Measurements from ENCODE around the gene TSHZ1.

TSHZ1 gene

DNA sequence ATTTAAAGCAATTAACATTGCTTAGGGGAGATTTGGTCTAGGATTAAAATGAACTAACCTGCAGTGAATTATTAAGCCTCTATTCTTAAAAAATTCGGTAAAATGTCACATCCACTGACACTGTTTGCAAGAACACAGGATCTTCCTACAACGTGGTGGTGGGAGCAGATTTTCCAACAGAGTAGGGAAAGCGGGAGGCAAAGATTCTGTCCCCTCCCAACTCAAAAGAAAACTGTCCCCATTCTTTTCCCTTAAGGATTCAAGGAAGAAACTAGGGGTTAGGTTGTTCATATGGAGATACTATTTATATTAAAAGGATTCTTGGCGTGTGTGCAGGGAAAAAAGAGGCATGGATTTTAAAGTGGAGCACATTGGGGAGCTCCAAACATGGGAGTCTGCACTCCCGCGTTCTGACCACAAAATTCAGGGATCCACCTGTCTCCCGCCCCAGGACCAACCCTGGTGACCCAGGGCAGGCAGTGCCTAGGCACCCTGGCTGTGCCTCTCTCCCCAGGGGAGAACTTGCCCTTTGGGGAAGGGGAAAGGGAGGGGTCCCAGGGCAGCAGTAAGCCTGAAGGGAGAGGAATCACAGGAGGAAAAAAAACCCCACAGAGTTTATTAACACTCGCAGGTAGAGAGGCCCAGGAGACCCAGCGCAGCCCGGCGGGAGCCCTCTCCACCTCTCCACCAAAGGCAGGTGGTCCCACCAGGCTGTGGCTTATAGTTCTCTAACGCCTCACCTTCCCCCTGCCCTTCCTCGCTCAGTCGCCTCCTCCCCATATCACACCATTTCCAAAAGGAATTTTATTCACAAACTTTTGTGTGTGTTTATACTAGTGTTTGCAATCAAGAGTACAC, 3.9 kb upstream of the TSHZ1 start:
- peaks cover 21% of the 10 kb centered on the region for H3K4me1 ChIP-seq
- H3K4me3 ChIP-seq = peak overlapping the region; percentile 57
- H3K27me3 ChIP-seq (ENCODE audit: low read depth) = no peaks in the 10 kb centered on the region
- no peaks in the 10 kb centered on the region; the same call in 1 of the 2 replicates for H3K9me3 ChIP-seq
- in situ Hi-C loops (cut with MboI; ENCODE audit: low sequenced_read_pairs) = no loop called here
- no peaks in the 10 kb centered on the region for H3K36me3 ChIP-seq (replicated peaks)
- DNase-seq (ENCODE audit: low spot score in 2 of 2) = peak in 1 of 2 experiments; percentile 24

DNA sequence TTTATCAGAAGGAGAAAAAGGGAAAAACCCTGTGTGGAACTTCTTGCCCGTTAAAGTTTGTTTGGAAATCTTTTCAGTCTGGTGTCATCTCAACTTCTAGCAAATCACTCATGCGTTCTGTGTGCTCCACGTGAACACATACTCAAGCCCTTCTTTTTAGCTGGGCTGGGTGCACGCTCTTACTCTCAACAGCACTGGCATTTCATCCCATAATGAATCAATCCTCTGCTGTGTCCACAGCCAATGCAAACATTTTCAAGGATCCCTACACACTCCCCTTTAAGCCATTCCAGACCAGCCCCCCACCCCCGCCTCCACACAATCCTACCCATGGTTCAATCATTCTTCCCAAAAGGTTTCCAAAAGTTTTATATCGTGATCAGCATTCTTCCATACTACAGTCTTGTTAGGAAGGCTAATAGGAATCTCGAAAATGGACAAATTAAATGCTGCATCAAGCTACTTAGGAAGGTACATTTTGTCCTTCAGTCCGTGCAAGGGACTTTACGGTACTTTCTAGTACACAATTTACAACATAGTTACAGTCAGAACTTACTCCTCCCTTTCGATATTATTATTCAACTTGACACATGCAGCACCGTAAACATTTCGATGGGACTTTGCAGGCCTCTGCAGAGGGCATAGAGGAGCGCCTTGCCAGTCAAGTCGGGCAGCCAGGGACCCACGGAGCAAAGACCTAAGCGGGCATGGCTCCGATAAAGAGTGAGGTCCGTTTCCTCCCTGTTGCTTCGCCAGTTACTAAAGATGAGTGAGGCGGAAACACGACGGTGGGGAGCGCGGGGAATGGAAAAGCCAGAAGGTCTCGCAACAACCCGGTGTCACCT, 3.1 kb upstream of the TSHZ1 start:
- Histone ChIP-seq H3K4me1 (peaks cover 24% of the 10 kb centered on the region), H3K27me3 (ENCODE audit: low read depth) (no peaks in the 10 kb centered on the region), H3K36me3 (replicated peaks) (no peaks in the 10 kb centered on the region), H3K9me3 (no peaks in the 10 kb centered on the region; the same call in 1 of the 2 replicates), H3K4me3 (peak overlapping the region; percentile 57)
- peak; percentile 34 to 44 for DNase-seq (ENCODE audit: low spot score in 2 of 2)
- in situ Hi-C loops (cut with MboI; ENCODE audit: low sequenced_read_pairs) = no loop called here

DNA sequence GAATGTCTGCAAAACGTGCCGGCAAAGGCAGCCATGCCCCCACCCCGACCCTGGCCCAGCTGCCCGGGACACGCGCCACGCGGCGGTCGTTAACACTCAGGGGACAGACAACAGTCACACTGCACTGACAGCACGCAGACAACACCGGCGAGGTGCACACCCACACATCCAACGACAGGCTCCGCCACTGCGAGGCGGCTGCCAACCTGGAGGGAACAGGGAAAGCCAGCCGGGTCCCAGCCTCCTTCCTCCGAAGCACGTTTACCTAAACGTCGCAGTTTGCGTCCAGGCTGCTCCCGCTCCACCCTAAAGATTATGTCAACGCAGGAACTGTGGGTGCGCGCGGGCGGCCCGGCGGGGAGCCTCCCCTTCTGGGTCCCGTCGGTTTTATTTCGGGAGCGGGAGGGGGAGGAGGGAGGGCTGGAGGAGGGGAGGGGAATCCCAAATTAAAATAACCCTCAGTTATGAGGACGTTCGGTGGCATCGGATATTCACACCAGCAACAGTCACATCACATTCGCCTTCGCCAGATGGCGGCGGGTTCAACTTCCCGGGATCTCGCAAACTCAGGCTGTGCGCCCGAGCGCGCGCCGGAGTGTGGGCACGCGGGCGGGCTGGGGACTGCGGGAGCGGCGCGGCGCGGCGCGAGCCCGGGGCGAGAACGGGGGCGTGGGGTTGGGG, 2.3 kb upstream of the TSHZ1 start:
- Histone ChIP-seq H3K27me3 (ENCODE audit: low read depth) (no peaks in the 10 kb centered on the region), H3K4me3 (peak overlapping the region; percentile 57), H3K4me1 (peaks cover 24% of the 10 kb centered on the region), H3K36me3 (replicated peaks) (no peaks in the 10 kb centered on the region), H3K9me3 (no peaks in the 10 kb centered on the region; the same call in 1 of the 2 replicates)
- in situ Hi-C loops (cut with MboI; ENCODE audit: low sequenced_read_pairs) = no loop called here
- peak; percentile 27 to 61 for DNase-seq (ENCODE audit: low spot score in 2 of 2)

DNA sequence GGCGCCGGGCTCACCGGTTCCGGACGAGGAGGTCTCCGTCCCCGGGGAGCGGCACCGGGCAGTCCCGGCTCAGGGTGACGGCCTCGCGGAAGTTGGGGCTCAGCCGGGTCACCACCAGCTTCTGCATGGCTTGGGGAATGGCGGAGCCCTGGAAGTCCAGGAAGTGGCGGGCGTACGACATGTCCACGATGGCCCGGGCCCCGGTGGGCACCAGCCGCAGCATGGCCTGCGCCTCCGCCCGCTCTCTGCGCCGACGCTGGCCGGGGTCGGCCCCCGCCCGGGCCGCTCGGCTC, 1.8 kb upstream of the TSHZ1 start:
- Histone ChIP-seq H3K27me3 (ENCODE audit: low read depth) (no peaks in the 10 kb centered on the region), H3K36me3 (replicated peaks) (no peaks in the 10 kb centered on the region), H3K4me3 (peak overlapping the region; percentile 57), H3K9me3 (no peaks in the 10 kb centered on the region; the same call in 1 of the 2 replicates), H3K4me1 (peaks cover 28% of the 10 kb centered on the region)
- DNase-seq (ENCODE audit: low spot score in 2 of 2) = no peak
- in situ Hi-C loops (cut with MboI; ENCODE audit: low sequenced_read_pairs) = no loop called here

DNA sequence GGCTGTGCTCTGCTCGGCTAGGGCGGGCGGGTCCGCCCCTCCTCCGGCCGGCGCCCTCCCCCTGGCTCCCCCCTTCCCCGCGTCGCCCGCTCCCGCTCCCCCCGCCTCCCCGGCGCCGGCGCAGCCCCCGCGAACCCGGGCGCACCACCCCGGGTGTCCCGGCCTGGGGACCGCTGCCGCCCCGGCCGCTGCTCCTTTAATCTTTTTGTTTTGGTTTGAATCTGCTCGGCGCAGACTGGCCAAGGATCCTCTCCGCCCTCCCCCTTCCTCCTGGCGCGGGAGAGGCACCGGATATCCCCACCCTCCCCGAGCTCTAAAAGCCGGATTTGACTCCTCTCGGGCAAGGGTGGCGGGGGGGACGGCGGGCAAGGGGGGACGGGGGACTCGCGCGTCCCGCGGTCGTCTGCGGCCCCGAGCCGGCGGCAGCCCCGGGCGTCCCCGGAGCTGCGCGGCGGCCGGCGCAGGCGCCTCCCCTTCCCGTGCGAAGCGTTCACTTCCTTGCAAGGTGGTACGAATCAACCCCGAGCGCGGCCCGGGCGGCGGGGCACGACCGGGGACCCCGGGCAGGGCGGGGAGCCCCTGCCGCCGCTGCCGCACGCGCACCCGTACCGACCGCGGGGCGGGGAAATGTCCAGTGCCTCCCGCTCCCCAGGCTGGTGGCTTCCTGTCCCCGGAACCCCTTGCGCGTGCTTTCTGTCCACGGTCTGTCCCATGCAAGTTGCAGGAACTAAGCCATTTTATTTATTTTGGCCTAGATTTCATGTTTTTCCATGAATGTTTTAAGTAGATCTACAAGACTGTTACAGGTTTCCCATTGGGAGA, 1.3 kb upstream of the TSHZ1 start, which contains the start of gene PTGR3:
Gene PTGR3, minus strand, starts transcription at position 11 of the 822 bp plus-strand sequence. CDS start 81 bp downstream, outside the sequence.
- no peaks in the 10 kb centered on the region; the same call in 1 of the 2 replicates for H3K9me3 ChIP-seq
- in situ Hi-C loops (cut with MboI; ENCODE audit: low sequenced_read_pairs) = no loop called here
- peak; percentile 86 to 92 for DNase-seq (ENCODE audit: low spot score in 2 of 2)
- H3K4me3 ChIP-seq = peak within 1 kb of the TSS; percentile 57
- H3K27me3 ChIP-seq (ENCODE audit: low read depth) = no peaks in the 10 kb centered on the region
- H3K4me1 ChIP-seq = peaks cover 33% of the 10 kb centered on the region
- H3K36me3 ChIP-seq (replicated peaks) = no peaks in the 10 kb centered on the region

DNA sequence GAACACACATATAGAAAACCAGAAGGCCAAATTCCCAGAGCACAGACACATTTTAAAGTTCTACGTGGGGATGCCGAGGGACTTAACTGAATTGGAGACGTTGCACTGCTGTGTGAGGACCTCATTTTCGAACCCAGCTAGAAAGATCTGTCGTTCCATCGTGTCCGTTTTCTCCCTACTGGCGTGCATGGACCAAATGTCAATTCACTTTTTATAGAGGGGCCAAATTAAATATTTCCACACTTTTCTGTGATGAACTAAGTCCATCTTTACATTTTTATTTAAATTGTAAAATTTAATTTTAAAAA, 692 bp upstream of the TSHZ1 start:
- in situ Hi-C loops (cut with MboI; ENCODE audit: low sequenced_read_pairs) = no loop called here
- peak; percentile 22 to 38 for DNase-seq (ENCODE audit: low spot score in 2 of 2)
- H3K27me3 ChIP-seq (ENCODE audit: low read depth) = no peaks in the 10 kb centered on the region
- peak overlapping the region; percentile 57 for H3K4me3 ChIP-seq
- H3K4me1 ChIP-seq = peaks cover 36% of the 10 kb centered on the region
- H3K9me3 ChIP-seq = no peaks in the 10 kb centered on the region; the same call in 1 of the 2 replicates
- no peaks in the 10 kb centered on the region for H3K36me3 ChIP-seq (replicated peaks)

DNA sequence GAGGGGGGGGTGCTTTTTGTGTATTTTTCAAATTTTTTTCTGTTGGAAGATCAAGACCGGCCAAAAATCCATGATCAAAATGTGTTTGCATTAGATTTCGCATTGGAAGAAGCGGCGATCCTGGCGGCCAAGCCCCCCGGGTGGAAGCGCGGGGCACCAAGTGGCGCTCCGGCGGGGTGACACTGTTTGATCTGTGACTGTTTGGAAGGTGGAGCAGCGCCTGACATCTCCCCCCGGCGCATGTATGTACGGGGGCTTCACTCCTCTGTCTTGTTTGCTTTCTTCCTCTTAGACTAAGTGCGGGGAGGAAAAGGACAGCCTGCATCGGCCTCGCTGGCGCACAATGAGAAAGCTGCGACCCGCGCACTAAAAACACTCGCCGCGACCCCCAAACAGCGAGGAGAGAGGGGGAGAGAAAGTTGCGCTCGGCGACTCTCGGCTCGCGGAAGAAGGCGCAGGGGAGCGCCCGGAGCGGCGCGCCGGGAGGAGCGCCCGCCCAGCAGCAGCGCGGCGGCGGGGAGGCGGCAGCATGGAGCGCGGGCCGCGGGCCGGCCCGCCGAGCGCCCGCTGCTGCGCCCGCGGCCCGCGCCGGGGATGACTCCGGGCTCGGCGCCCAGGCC, 515 bp downstream of the TSHZ1 start:
- H3K27me3 ChIP-seq (ENCODE audit: low read depth) = no peaks in the 10 kb centered on the region
- peaks cover 33% of the 10 kb centered on the region for H3K4me1 ChIP-seq
- H3K9me3 ChIP-seq = no peaks in the 10 kb centered on the region
- DNase-seq (ENCODE audit: low spot score in 2 of 2) = peak in 1 of 2 experiments; percentile 36
- no peaks in the 10 kb centered on the region for H3K36me3 ChIP-seq (replicated peaks)
- H3K4me3 ChIP-seq = peak overlapping the region; percentile 57
- in situ Hi-C loops (cut with MboI; ENCODE audit: low sequenced_read_pairs) = no loop called here

DNA sequence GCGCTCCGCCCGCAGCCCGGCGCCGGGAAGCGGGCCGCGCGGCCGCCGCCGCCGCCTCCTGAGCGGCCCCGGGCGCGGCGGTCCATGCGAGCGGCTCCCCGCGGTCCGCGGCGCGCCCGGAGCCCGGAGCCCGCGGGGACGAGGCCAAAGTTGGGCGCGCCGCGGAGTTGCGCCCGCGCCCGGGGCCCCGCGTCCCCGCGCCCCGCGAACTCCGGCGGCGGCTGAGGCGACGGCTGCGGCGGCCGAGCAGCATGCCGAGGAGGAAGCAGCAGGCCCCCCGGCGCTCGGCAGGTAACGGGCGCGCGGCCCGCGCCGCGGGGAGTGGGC, 992 bp downstream of the TSHZ1 start:
- no peak for DNase-seq (ENCODE audit: low spot score in 2 of 2)
- Histone ChIP-seq H3K36me3 (replicated peaks) (no peaks in the 10 kb centered on the region), H3K4me3 (peak overlapping the region; percentile 43), H3K4me1 (peaks cover 33% of the 10 kb centered on the region), H3K9me3 (no peaks in the 10 kb centered on the region), H3K27me3 (ENCODE audit: low read depth) (no peaks in the 10 kb centered on the region)
- in situ Hi-C loops (cut with MboI; ENCODE audit: low sequenced_read_pairs) = no loop called here

DNA sequence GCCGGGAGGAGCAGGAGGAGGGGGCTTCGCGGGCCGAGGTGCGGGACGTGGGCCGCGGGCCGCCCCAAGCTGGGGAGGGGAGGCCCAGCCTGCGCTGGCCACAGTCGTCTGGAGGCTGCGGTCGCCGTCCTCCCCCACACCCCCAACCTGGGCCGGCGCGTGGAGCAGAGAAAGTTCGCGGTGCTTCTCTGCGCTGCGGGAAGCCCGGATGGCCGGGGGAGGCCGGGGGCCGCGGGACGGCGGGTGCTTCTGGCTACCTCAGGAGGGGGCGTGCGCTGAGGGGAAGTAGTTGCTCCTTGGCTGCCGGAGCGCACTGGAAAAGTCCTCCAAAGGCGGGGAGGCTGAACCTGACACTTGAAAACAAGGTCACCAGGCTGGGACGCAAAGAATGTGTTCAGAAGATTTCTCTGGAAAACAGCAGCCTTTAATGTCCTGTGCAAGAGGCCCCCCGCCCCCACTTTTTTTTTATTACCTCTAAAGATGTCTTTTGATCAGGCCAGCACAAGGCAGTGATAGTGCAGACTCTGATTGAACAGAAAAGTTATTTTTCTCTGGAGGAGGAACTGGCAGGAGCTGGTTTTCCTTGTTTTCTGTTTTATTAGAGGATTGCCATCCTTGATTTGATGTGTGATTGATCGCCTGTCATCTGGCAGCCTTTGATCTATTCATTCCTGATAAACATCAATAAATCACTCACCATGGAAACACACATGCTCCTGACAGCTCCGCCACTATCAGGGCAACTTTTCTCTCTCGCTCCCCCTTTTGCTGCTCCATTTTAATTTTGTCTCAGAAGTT, 1.6 kb downstream of the TSHZ1 start:
- no peaks in the 10 kb centered on the region for H3K36me3 ChIP-seq (replicated peaks)
- peak overlapping the region; percentile 43 for H3K4me3 ChIP-seq
- H3K9me3 ChIP-seq = no peaks in the 10 kb centered on the region
- H3K4me1 ChIP-seq = peaks cover 32% of the 10 kb centered on the region
- no peaks in the 10 kb centered on the region for H3K27me3 ChIP-seq (ENCODE audit: low read depth)
- in situ Hi-C loops (cut with MboI; ENCODE audit: low sequenced_read_pairs) = no loop called here
- DNase-seq (ENCODE audit: low spot score in 2 of 2) = peak; percentile 44 to 61

DNA sequence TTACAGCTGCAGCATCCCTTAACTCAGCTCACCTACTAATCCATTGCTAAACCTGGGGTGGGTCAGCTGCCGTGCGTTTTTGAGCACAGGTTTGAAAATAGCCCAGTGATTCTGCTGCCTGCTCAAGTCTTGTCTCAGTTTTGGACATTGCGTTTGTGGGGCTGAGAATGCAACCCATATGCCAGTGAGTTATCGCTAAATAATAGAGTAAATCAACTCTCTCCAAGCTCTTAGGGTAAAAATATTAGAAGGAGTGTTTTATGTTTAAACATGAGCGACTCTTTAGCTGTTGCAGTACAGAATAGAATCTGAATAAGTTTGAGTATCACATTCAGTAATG, 2.1 kb downstream of the TSHZ1 start:
- Histone ChIP-seq H3K4me3 (peak overlapping the region; percentile 43), H3K4me1 (peaks cover 37% of the 10 kb centered on the region)

DNA sequence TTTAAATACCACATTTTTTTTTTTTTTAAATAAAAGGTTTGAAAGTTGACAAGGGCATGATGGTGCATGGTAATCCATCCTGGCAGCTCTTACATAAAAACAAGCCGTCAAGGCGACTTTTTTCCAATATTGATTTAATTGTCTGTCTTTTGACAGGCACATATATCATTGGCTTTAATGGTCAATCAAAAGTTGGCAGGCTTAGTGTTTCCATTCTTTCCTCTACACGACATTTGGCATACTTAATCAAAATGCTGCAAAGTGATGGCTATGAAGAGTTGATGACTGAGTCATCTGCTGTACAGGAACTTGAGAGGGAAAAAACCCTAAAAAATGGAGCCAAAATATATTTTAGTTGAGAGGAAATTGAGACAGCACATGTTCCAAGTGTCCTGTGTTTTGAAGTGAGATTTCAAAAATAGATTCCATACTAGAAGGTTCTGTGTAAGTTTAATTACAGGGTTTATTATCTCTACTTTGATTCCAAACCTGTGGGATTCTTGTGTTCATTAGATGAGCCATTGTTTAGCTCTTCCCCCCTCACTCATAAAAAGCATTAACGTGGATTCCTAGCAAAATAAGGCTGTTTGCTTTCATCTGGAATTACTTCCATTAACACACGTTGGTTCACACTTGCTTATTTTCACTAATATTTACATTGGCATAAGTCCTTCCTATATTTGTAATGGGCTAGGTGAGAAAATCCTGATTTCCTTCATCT, 3.2 kb downstream of the TSHZ1 start:
- Histone ChIP-seq H3K36me3 (replicated peaks) (no peaks in the 10 kb centered on the region), H3K27me3 (ENCODE audit: low read depth) (no peaks in the 10 kb centered on the region), H3K4me1 (peaks cover 46% of the 10 kb centered on the region), H3K4me3 (no peak overlapping the region), H3K9me3 (no peaks in the 10 kb centered on the region)
- in situ Hi-C loops (cut with MboI; ENCODE audit: low sequenced_read_pairs) = no loop called here
- DNase-seq (ENCODE audit: low spot score in 2 of 2) = no peak

More for the DNA sequence above, 2.1 kb downstream of the TSHZ1 start:
- H3K36me3 ChIP-seq (replicated peaks) = no peaks in the 10 kb centered on the region
- in situ Hi-C loops (cut with MboI; ENCODE audit: low sequenced_read_pairs) = no loop called here
- H3K9me3 ChIP-seq = no peaks in the 10 kb centered on the region
- DNase-seq (ENCODE audit: low spot score in 2 of 2) = no peak
- no peaks in the 10 kb centered on the region for H3K27me3 ChIP-seq (ENCODE audit: low read depth)

DNA sequence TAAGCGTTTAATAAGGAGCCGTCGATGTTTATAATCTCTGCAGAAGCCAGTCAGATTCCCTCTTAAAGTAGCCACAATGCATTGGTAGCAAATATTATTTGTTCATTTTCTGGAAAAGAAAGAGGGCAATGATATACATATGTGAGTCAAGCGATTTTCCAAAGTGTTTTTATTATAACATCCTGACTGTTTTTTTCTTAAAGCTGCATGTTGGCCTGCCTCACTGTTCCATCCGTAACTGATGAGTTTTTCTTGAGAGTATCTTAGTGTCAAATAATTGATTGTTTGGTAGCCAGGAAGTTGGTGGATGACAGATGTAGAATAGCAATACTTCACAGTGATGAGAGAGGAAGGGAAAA, 3.7 kb downstream of the TSHZ1 start:
- no peak for DNase-seq (ENCODE audit: low spot score in 2 of 2)
- H3K4me3 ChIP-seq = no peak overlapping the region
- in situ Hi-C loops (cut with MboI; ENCODE audit: low sequenced_read_pairs) = no loop called here
- H3K27me3 ChIP-seq (ENCODE audit: low read depth) = no peaks in the 10 kb centered on the region
- H3K4me1 ChIP-seq = peaks cover 50% of the 10 kb centered on the region
- H3K36me3 ChIP-seq (replicated peaks) = no peaks in the 10 kb centered on the region
- H3K9me3 ChIP-seq = no peaks in the 10 kb centered on the region

Measured in HAP-1 (cell line).